OCI-LY3 (cell line): ENCODE data around the gene VEGFC.

Experiments
- H2AFZ ChIP-seq: fragments of 200-600, 300-600 bp; shearing (Covaris generic); 2 replicates; pipeline ENCODE4 v1.6.0; 2014; ENCODE audit warnings: antibody characterized with exemption, low read depth, low read length
- H3K27ac ChIP-seq: fragments of 200-600, 300-600 bp; sonication (generic); 2 replicates; pipeline ENCODE4 v1.5.1; 2014; ENCODE audit warnings: mild to moderate bottlenecking, low read length, moderate library complexity, mixed read lengths
- H3K27me3 ChIP-seq: fragments of 200-600, 300-600 bp; sonication (generic); 2 replicates; pipeline ENCODE4 v1.6.1; 2014; ENCODE audit warnings: low read depth, low read length, mixed read lengths
- H3K36me3 ChIP-seq: fragments of 200-600, 300-600 bp; sonication (generic); replicated peaks from 2 replicates; pipeline ENCODE3; 2014; ENCODE audit warnings: low read depth, low read length, mixed read lengths
- H3K4me1 ChIP-seq: fragments of 300-600, 200-600 bp; sonication (generic); 2 replicates; pipeline ENCODE4 v1.6.1; 2014; ENCODE audit warnings: low read length, mixed read lengths
- H3K4me2 ChIP-seq: fragments of 200-600, 300-600 bp; sonication (generic); 2 replicates; pipeline ENCODE4 v1.6.1; 2014; ENCODE audit warnings: low read length, mixed read lengths
- H3K4me3 ChIP-seq: fragments of 300-600, 200-600 bp; sonication (generic); 2 replicates; pipeline ENCODE4 v1.5.1; 2014; ENCODE audit warnings: antibody characterized with exemption, mild to moderate bottlenecking, low read length, moderate library complexity
- H3K79me2 ChIP-seq: fragments of 300-600, 200-600 bp; shearing (Covaris generic); 2 replicates; pipeline ENCODE4 v1.6.1; 2014; ENCODE audit warnings: mild to moderate bottlenecking, low read length, mixed read lengths
- H3K9ac ChIP-seq: fragments of 300-600, 200-600 bp; shearing (Covaris generic); 2 replicates; pipeline ENCODE4 v1.6.0; 2014; ENCODE audit warnings: mild to moderate bottlenecking, low read length, moderate library complexity
- H3K9me3 ChIP-seq: fragments of 200-600, 300-600 bp; shearing (Covaris generic); 2 replicates; pipeline ENCODE4 v1.6.1; 2014; ENCODE audit warnings: low read length, mixed read lengths; ENCODE audit not compliant: insufficient read depth
- H4K20me1 ChIP-seq: fragments of 200-600, 300-600 bp; sonication (generic); 2 replicates; pipeline ENCODE4 v1.6.1; 2016; ENCODE audit warnings: low read length, mixed read lengths; ENCODE audit not compliant: insufficient read depth
- CTCF ChIP-seq: fragments of 200-600, 300-600 bp; sonication (generic); IDR thresholded peaks from 2 replicates; pipeline ENCODE4 v1.5.1; 2014; ENCODE audit warnings: antibody characterized with exemption, low read length, low read depth
- EZH2phosphoT487 ChIP-seq: fragments of 200-600 bp; shearing (Covaris generic); IDR thresholded peaks from 2 replicates; pipeline ENCODE4 v1.6.1; 2018; ENCODE audit warnings: antibody characterized with exemption, mixed run types, low read depth

The VEGFC gene

GRCh38 chr4:176645246-176645960 lies 147.3 kb downstream of the VEGFC start:
- Histone ChIP-seq H3K9me3 (no peaks in the 10 kb centered on the region), H3K4me1 (no peaks in the 10 kb centered on the region), H4K20me1 (no peaks in the 10 kb centered on the region), H3K4me3 (no peak overlapping the region), H3K9ac (no peak overlapping the region), H3K79me2 (no peaks in the 10 kb centered on the region), H3K4me2 (no peak overlapping the region), H3K36me3 (no peaks in the 10 kb centered on the region), H3K27me3 (no peaks in the 10 kb centered on the region), H3K27ac (no peak overlapping the region), H2AFZ (no peak overlapping the region)
- TF ChIP-seq EZH2phosphoT487 (no peak), CTCF (no peak)

GRCh38 chr4:176642472-176642871 lies 150.2 kb downstream of the VEGFC start:
- Histone ChIP-seq H3K9me3 (no peaks in the 10 kb centered on the region), H2AFZ (no peak overlapping the region), H3K4me1 (no peaks in the 10 kb centered on the region), H3K27me3 (no peaks in the 10 kb centered on the region), H3K4me3 (no peak overlapping the region), H3K36me3 (no peaks in the 10 kb centered on the region), H3K9ac (no peak overlapping the region), H3K79me2 (no peaks in the 10 kb centered on the region), H3K4me2 (no peak overlapping the region), H4K20me1 (no peaks in the 10 kb centered on the region), H3K27ac (no peak overlapping the region)
- TF ChIP-seq EZH2phosphoT487 (no peak), CTCF (peak; percentile 17; the same call in 1 of the 2 replicates)

- no peak overlapping the region for H3K9ac ChIP-seq
- H4K20me1 ChIP-seq = no peaks in the 10 kb centered on the region
Measured at GRCh38 chr4:176641237-176641636, 151.5 kb downstream of the VEGFC start.

GRCh38 chr4:176638992-176639391 lies 153.7 kb downstream of the VEGFC start:
- Histone ChIP-seq H3K27ac (no peak overlapping the region), H3K27me3 (no peaks in the 10 kb centered on the region), H2AFZ (no peak overlapping the region), H4K20me1 (no peaks in the 10 kb centered on the region), H3K9me3 (no peaks in the 10 kb centered on the region), H3K9ac (no peak overlapping the region), H3K79me2 (no peaks in the 10 kb centered on the region), H3K4me1 (no peaks in the 10 kb centered on the region), H3K4me3 (no peak overlapping the region), H3K4me2 (no peak overlapping the region), H3K36me3 (no peaks in the 10 kb centered on the region)
- no peak for TF ChIP-seq EZH2phosphoT487
- no peak for TF ChIP-seq CTCF

More at GRCh38 chr4:176641237-176641636, 151.5 kb downstream of the VEGFC start:
- H3K36me3 ChIP-seq = no peaks in the 10 kb centered on the region
- H3K9me3 ChIP-seq = no peaks in the 10 kb centered on the region
- H3K79me2 ChIP-seq = no peaks in the 10 kb centered on the region
- H3K27ac ChIP-seq = no peak overlapping the region
- no peaks in the 10 kb centered on the region for H3K27me3 ChIP-seq
- no peak for TF ChIP-seq EZH2phosphoT487
- TF ChIP-seq CTCF = no peak
- H3K4me2 ChIP-seq = no peak overlapping the region
- H3K4me3 ChIP-seq = no peak overlapping the region
- no peak overlapping the region for H2AFZ ChIP-seq
- no peaks in the 10 kb centered on the region for H3K4me1 ChIP-seq
